ENCODE results near the gene LORICRIN.

LORICRIN gene

DNA sequence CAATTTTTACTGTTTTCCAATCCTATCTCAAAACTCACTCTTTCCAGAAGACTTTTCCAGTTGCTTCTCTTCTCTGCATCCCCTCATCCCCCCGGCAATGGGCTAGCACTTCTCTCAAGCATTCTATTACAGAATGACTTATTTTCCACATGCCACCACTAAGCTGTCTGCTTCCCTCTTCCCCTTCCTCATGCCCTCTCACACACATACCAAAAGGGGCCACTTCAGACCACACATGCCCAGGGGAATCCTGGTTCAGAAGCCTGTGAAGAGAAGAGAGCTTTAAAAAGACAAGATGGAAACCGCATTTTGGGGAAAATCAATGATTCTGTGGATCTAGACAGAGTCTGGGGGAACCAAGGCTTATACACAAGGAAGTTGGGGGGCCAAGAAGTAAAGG is 8.4 kb upstream of the LORICRIN start:
- no peak for DNase-seq

DNA sequence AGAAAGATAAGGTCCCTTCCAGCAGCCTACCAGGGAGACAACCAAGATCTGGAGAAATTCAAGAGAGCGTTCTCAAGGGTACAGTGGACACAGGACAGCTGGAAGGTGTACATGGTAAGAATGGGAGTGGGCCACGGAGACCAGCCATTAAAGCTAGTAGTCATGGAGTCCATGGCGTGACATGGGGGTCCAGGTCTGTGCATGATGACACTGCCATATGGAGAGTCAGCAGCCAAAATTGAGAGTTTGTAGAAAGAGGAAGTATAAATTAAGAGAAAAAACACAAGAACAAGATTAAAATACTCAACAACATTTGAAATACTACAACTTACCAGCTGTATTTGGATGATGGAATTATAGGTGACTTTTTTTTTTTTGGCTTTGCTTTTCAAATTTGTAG is 7.9 kb upstream of the LORICRIN start:
- no peak for DNase-seq

DNA sequence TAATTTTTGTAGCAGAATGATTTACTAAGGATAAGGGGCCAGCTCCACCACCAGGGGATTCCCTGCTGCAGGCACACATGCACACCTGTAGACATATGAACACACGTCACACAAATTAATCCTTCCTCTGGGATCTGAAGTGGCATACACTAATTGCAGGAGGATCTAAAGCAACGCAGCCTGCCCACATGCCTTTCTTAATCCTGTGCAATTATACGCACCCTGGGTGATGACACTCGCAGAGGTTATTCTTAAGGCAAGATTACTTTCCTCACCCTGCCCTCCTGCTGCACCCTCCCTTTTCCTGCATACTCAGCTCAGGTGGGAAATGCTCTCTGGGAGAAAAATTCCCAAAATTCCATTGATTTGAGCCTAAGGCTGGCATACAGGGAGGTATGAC is 7.5 kb upstream of the LORICRIN start:
- no peak for DNase-seq

DNA sequence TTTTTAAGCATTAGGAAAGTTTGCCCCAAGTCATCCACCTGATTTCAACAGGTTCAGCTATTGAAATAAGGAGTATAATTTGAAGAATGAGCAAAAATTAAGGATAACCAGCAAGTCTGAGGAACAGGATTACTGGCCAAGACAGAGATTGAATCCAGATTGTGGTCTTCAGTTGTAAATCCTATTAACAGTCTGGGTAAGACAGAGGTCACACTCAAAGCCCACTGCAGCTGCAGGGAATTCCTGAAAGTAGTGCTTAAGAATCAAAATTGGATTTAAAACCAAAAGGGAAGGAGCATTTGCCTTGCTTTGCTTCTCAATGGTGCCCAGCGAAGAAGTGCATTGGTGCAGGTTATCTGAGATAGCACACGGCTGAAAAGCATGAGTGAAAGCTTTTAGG is 6.4 kb upstream of the LORICRIN start:
- no peak for DNase-seq

DNA sequence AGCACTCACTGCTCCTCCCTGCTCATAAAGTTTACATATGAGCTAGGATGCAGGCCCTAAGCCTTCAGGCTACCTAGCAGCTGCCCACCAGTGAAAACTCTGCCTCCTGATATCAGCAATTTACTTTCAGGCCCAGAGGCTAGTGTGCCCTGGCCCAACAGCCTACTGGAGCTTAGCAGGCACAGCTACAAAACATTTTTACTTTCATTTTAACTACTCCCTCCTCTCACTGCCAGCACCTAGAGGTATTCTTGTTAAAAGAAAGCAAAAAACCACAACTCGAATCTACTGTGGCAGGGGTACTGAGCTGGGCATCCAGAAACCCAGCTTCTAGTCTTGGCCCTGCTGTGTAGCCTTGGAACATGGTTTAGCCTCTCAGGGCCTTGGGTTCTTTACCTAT is 5.8 kb upstream of the LORICRIN start:
- no peak for DNase-seq

DNA sequence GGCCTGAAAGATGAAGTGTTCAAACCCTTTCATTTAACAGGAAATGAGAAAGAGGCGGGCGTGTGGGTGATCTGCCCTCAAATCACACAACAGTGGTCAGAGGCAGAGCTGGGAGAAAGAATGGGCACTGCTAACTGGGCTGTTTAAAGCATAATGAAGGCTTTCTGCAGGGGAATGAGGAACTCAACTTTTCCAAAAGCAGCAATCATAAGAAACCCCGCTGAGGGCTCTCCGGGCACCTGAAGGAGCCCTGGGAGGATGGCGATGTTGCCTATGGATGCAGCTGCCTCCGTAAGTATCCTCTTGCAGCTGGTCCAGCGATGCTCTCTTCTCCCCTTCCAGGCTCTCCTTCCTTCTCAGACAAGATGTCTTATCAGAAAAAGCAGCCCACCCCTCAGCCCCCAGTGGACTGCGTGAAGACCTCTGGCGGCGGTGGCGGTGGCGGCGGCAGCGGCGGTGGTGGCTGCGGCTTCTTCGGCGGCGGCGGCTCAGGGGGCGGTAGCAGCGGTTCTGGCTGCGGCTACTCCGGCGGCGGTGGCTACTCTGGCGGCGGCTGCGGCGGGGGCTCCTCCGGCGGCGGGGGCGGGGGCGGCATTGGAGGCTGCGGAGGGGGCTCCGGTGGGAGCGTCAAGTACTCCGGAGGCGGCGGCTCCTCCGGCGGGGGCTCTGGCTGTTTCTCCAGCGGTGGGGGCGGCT is 1.2 kb downstream of the LORICRIN start:
- peak in 1 of 2 experiments; percentile 14 for DNase-seq

DNA sequence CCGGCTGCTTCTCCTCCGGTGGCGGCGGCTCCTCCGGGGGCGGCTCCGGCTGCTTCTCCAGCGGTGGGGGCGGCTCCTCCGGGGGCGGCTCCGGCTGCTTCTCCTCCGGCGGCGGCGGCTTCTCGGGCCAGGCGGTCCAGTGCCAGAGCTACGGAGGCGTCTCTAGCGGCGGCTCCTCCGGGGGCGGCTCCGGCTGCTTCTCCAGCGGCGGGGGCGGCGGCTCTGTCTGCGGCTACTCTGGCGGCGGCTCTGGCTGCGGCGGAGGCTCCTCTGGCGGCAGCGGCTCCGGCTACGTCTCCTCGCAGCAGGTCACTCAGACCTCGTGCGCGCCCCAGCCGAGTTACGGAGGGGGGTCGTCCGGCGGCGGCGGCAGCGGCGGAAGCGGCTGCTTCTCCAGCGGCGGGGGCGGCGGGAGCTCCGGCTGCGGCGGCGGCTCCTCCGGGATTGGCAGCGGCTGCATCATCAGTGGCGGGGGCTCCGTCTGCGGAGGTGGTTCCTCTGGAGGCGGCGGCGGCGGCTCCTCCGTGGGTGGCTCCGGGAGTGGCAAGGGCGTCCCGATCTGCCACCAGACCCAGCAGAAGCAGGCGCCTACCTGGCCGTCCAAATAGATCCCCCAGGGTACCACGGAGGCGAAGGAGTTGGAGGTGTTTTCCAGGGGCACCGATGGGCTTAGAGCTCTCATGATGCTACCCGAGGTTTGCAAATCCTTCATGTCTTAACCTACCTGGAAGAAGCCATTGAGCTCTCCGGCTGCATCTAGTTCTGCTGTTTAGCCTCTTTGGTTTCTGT is 2.0 kb downstream of the LORICRIN start:
- DNase-seq: peak; percentile 21 to 37

DNA sequence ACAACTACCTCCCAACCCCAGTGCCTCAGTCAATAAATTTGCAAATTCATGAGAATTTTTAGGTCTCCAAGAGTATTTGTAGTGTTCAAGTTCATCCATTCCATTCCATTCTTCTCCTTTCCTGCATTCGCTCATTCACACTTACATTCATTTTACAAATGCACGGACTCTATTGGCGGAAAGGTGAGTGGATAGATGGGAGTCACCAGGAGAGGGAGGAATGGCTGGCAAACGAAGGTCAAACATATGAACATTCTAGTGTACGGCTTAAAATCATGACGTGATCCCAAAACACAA is 2.5 kb downstream of the LORICRIN start:
- no peak for DNase-seq

DNA sequence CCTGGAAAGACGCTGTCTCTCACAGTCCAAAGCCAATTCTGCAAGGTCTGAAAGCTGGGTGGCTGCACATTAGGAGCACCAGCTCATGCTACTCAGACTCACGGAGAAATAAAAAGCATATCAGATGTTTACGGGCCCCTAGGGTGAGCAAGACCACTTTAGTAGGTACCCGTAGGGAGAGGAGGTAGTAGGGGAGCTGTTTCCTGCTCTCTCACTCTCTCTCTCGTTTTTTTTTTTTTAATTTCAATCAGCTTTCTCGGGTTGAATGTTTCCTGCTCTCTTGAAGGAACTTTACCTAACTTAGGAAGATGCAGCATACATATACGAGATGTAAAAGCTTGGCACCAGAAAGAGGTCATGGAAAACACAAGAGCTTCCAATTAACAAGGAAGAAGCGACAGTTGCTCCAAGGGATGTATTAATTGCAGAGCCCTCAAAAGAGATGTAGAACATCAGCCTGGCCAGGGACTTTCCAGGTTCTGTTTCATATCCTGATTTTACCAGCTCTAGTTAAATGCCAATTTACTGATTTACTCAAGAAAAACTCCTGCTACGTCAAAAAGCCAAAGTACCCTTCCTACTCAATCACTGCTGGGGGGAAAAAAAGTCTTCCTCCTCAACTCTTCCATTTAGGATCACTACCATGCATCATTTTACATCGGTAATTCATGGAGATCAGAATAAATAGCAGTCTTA is 3.1 kb downstream of the LORICRIN start:
- DNase-seq: no peak

DNA sequence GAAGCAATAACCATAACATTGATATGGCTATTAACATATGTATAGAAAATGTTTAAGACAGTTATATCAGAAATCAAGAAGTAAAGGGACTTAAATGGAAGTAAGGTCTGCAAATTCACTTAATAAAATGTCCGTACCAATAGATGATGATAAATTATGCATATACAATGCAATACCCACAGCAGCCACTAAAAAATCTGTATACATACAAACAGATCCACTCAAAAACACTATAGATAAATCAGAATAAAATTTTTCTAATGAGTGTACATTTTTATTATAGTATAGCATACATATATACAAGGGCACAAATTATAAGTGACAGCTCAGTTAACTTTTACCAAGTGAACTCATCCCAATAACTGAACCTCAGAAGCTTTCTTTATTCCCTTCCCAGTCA is 6.0 kb downstream of the LORICRIN start:
- DNase-seq: no peak

DNA sequence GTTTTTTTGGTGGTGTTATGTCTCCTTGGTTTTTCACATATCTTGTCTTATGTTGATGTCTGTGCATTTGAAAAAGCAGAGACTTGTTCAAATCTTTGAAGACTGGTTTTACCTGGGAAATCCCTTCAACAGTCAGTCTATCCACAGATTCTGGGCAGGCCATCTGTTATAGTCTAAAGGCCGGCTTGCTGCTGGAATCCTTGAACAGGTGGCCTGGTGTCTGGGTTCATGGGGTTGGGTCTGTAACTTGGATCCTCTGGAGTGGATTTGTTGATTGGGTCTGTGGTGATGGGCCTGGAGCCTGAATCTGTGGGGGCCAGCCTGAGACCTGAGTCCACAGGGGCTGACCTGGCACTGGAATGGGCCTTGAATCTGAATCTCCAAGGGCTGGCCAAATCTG is 12.2 kb downstream of the LORICRIN start:
- no peak for DNase-seq

DNA sequence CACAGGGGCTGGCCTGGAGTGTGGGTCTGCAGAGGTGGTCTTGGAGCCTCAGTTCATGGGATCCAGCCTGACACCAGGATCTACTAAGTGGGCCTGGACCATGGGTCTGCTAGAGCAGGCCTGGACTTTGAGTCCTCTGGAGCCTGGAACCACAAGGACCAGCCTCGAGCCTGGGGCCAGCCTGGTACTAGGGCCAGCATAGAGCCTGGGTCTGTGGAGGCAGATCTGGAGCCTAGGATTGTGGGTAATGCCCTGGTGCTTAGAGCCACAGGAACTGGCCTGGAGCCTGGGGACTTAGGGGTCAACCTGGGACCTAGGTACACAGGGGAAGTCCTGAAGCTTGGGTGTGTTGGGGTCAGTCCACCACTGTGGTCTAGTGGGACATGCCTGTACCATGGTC is 12.7 kb downstream of the LORICRIN start:
- no peak for DNase-seq

DNA sequence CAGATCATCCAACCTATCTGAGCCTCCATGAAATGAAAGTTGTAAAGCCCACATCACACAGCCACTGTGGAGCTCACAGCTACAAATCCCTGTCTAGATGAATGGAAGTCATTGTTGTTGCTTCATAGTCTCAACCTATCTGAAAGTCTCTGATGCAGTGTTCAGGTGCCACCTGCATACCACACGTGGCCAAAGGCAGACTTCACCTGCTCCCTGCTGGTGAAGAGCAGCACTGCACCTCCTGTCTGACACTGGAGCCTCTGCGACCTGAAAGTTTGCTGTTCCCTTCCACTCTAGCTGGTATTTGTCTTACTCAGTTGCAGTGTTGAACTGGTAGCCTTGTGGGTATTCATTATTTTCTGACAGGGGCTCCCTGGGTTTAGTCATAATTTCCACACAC is 18.4 kb downstream of the LORICRIN start:
- DNase-seq: peak; percentile 28 to 36

DNA sequence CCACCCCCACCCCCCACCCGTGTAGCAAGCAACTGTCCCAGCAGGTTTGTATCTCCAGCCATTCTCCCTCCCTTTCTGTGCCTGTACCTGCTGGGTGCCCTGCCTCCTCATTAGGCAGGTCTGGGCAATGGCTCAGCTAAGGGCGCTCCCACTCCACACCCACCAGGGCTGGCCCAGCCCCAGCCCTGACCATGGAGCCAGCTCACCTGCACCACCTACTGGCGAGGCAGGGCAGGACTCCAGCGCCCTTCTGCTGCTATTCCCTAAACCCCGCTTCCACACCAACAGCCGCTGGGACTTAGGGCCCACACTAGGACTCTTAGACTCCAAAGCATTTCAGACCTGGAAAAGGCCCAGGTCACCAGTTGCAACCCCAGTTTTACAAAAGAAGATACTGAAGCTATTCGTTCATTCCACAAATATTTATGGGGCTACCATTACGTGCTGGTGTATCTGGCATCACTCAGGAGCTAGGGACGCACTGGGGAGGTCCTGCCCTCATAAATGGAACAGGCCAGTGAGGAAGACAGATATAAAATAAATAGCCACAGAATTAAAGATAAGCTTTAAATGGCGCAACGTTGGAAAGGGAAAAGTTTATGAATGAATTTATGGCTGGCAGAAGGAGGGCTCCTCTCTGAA is 29.3 kb downstream of the LORICRIN start:
- peak in 1 of 2 experiments; percentile 12 for DNase-seq

DNA sequence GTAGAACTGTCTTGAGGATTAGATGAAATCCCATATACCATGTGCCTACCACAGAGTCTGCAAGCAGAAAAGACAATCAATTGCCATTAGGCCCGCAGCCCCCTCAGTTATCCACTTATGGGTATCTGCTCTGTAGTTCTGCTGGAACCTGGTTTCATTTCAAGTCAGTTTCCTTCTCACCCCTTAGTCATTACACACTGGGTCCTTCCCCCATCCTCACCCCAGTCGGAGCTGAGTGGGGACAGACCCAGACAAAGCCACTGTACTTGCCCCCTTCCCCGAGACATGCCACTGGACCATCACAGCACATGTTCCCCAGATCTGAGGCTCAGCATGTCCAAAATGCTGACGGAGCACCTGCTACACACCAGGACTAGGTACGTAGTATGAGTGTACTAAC is 32.0 kb downstream of the LORICRIN start:
- no peak for DNase-seq

DNA sequence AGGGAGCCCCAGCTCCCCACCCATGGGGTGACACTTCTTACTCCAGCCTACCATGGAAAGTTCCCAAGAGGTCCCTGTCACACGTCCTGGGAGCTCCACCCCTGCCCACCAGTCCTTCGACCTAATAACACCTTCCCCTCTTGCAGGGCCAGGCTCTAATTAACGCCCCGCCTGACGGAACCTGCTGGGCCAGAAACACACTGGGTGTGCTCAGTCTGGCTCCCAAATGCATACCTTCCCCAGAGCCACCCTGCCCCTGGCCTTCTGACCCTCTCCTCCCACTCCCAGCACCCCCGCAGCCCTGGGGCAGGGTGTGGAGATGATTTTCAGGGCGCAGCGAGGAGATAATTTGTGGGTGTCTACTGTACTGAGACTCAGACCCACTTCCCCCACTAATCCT is 32.7 kb downstream of the LORICRIN start:
- no peak for DNase-seq

DNA sequence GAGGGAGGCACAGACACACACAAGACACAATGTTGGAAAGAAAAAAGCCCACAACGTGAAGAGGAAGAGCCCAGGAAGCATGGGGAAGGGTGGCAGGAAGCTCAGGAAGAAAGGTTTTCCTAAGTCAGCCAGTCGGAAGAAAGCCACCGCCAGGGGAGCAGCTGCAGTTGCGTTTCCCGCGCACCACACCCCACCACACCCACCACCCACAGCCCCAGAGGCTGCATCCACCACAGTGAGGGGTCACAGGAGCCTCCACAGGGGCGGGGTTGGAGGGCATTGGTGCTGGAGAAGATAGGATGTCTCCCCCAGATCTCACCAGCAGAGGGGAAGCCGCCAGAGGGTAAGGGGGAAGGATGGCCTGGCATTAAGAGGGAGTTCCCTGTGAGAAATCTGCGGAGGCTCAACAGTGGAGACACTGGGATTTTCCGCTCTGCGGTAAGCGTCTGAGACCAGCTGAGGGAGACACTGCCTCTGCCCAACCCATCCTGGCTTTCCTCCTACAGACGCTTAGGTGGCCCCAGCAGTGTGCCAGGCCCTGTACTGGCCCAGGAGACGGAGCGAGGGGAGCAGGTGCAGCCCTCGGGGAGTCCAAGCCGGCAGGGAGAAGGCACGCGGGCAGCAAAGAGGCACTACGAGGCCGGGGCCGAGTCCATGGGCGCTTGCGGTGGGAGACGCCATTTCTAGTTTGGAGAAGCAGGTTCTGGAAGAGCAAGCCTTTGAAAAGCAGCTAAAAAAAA is 33.4 kb downstream of the LORICRIN start:
- DNase-seq: no peak

DNA sequence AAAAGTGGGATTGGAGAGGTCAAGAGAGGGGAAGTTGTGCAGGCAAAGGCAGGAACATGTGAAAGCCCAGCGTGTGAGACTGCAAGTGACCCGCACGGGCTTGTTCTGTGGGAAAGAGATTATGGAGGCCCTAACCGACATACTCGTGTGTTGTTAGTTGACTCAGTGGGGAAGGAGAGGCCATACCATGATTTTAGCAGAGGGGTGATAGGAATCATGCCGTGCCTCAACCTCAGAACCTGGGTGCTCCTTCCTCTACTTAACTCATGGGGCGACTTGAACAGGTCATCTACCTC is 33.9 kb downstream of the LORICRIN start:
- no peak for DNase-seq

DNA sequence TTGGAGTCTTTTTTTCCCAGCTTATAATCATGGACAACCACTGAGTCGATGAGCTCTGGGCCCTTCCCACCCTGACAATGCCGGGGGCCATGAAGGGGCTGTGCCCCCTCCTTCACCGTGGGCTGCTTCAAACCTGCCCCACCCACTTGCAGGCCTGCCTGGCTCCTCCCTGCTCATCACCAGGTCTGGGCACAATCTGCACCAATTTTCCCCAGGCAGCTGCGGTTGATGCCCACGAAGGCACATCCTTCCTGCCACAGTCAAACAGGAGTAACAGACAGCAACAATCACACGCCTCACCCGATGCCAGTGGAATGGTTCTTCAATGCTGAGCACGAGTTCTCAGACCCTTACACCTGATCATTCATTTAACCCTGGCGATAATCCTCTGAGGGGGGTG is 34.4 kb downstream of the LORICRIN start:
- DNase-seq: no peak

DNA sequence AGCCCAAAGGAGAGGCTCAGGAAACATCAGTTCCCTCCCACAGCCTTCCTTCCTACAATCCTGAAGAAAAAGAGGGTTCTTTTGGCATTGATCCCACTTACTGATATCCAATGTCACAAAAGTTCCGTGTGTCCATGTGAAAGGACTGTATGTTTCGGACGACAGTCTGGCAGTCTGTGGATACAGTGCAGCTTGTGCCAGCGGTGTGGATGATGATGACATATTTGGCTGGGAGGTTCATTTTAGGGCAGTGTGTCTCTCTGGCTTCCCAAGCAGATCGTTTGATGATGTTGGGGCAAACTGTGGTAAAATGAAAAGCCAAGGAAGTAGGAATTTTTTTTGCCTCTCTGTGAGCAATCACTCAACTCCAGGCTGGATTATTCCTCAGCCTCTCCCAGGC is 42.8 kb downstream of the LORICRIN start:
- DNase-seq: no peak

DNA sequence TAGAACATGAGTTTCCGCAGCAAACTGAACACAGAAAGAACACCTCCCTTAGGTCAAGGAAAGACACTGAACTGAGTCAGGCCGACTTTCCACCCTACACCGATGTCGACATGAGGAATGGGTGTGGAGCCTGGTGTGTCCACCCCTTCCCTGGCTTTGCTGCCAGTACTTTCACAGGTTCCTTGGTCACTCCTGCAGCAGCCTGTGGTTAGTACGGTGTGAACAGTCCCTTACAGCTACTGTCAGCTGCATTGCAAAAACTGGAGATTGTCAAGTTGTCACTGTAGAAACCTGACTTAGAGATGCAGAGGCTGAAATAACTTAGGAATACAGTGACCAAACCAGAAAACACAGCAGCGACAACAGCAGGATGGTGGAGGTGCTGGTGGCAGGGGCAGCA is 46.2 kb downstream of the LORICRIN start:
- no peak for DNase-seq

DNA sequence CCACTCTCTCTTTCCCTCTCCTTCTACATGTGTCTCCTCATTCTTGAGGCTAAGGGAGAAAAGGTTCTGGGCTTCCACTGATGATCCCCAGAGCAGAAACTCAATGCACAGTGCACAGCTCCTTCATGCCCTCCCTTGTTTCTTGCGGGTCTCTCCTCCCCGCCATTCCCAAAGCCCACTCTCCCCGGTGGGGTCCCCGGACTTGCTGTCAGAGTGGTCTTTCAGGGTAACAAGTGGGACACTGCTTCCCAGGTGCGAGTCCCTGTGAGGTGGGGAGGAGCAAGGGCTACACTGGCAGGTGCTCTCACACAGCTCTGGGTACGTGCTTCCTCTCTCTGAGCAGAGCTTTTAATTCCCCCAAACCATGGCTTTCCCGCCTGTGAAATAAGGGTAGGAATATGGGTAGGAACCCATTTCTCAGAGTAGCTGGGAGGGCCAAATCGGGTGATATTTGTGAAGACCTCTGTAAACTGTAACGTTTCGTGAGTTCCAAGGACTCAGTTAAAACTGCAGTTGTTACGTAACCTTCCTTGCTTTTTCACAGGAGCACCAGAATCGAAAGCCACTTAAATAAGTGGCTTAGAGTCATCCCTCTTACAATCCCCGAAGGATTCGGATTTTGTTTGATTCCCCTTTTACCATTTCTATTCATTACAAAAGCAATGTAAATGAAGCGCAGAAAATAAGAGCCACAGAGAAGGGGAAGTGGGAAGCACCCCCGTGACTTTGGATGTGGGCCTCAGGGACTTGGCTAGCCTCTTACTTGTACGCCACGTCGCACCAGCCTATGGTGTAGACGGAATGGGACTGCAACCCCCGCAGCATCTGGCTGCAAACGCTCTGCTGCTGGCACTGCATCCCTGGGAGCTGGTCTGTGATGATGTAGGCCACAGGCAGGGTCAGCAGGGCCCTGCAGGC is 47.1 kb downstream of the LORICRIN start:
- no peak for DNase-seq

Data from stimulated activated CD4-positive, alpha-beta T cell treated with anti-CD3 and anti-CD28 coated beads, Interleukin-4, amount 100 ng/mL, for 4 hours (primary cell).